Vagina (tissue), 2 donors: Measurements from ENCODE around the gene NCAM2.

ENCODE experiments used
- CTCF ChIP-seq, 3 experiments: fragments of 450-650 bp in 2 of 3; fragments of 200-600 bp in 1 of 3; sonication (generic) in 1 of 3; IDR thresholded peaks; one replicate each; pipeline ENCODE4 v1.5.1; 2017 to 2019; ENCODE audit warnings: antibody characterized with exemption in 3 of 3, mild to moderate bottlenecking in 2 of 3, moderate library complexity in 2 of 3
- POLR2AphosphoS5 ChIP-seq, 2 donors: sonication (generic); formaldehyde crosslinking; IDR thresholded peaks; one replicate each; pipeline ENCODE4 v1.9.0; 2017; ENCODE audit warnings: antibody characterized with exemption in 2 of 2, mild to moderate bottlenecking in 2 of 2, low read depth in 1 of 2; ENCODE audit not compliant: insufficient read depth in 1 of 2

GRCh38 chr21:21394064-21394463 is 395.9 kb downstream of the NCAM2 start:
- TF ChIP-seq CTCF (IDR thresholded peaks at IDR 0.05) (no peak), POLR2AphosphoS5 (IDR thresholded peaks at IDR 0.05; ENCODE audit: insufficient read depth in 1 of 2, low read depth in 1 of 2) (no peak)
